Fibroblast of the aortic adventitia (primary cell): ENCODE measurements around the gene GLIPR2. TPM values are rescaled to one million over a fixed set of nuclear protein-coding genes. Genes with fewer than 3 reads are reported as not detected.

Experiments used
- DNase-seq: peaks from one replicate; pipeline ENCODE4 v3.0.0-alpha.2; 2010; ENCODE audit warnings: low read depth
- H3K4me3 ChIP-seq: 2 replicates; pipeline ENCODE4 v1.5.1; 2011; ENCODE audit warnings: low read depth, mild to moderate bottlenecking, control low read depth, low read length, moderate library complexity
- total RNA-seq: library from RNA; depleted of rRNA; stranded (reverse); fragments of >200 nt; gene quantifications from 2 replicates; pipeline ENCODE4 v1.2.3, GENCODE V29; 2012; ENCODE audit warnings: low replicate concordance
- TF ChIP-seq, protein P1 (sequence below): IDR thresholded peaks from 2 replicates; pipeline ENCODE4 v1.5.1; 2011; ENCODE audit warnings: mild to moderate bottlenecking, low read length, control low read depth, inconsistent platforms; ENCODE audit not compliant: insufficient read depth

GLIPR2 gene
- total RNA-seq, 1 donor = 36.6 TPM

DNA sequence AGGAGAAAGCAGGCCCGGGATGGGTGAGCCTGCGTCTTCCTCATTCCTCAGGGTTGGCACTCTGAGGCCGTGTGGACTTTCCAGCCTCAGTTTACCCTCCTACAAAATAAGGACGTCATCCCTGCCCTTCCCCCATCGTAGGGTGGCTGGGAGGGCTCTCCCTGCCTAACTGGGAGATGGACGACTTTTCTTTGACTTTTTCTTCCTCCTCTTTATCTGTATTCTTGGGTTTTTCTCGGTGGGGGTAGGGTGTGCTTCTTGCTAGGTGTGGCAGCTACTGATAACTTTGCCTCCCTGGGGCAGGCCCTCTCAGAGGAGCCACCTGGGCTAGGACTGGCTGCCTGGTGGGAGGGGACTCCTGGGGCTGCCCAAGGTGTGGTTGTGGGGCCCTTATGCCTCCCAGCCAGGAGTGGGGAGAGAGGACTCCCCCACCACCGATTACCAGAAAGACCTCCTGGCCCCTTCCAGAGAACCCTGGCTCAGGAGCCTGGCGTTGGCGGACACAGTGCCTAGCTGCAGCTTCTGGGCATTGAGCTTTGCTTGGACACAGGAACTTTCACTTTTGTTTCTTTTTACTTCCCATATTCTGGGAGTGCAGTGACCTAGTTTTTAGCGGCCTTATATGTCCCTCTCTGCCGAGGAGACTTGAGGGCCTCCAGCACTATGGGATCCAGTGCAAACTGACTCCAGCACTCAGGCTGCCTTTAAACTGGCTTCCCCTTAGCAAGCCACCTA lies 6.1 kb downstream of the GLIPR2 start:
- no peak for DNase-seq
- TF ChIP-seq, protein P1, sequence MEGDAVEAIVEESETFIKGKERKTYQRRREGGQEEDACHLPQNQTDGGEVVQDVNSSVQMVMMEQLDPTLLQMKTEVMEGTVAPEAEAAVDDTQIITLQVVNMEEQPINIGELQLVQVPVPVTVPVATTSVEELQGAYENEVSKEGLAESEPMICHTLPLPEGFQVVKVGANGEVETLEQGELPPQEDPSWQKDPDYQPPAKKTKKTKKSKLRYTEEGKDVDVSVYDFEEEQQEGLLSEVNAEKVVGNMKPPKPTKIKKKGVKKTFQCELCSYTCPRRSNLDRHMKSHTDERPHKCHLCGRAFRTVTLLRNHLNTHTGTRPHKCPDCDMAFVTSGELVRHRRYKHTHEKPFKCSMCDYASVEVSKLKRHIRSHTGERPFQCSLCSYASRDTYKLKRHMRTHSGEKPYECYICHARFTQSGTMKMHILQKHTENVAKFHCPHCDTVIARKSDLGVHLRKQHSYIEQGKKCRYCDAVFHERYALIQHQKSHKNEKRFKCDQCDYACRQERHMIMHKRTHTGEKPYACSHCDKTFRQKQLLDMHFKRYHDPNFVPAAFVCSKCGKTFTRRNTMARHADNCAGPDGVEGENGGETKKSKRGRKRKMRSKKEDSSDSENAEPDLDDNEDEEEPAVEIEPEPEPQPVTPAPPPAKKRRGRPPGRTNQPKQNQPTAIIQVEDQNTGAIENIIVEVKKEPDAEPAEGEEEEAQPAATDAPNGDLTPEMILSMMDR = no peak
- no peak overlapping the region for H3K4me3 ChIP-seq

DNA sequence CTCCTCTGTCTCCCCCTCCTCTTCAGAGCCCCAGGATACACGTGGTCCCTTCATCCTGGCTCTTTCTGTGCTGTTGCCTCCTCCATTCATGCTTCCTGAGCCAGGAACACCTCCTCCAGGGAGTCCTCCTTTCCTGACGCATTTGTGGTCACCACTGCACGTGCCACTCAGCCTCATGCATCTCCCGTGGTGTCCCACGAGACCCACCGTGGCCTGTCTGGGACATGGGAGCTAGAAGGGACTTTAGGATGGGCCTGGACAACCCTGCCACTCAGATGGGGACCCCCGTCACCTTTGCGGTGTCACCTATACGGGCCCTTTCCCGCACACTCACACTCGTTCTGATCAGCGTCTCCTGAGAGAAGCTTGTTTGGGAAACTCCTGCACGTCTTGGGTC lies 6.7 kb downstream of the GLIPR2 start:
- no peak overlapping the region for H3K4me3 ChIP-seq
- TF ChIP-seq, protein P1 = no peak
- no peak for DNase-seq

DNA sequence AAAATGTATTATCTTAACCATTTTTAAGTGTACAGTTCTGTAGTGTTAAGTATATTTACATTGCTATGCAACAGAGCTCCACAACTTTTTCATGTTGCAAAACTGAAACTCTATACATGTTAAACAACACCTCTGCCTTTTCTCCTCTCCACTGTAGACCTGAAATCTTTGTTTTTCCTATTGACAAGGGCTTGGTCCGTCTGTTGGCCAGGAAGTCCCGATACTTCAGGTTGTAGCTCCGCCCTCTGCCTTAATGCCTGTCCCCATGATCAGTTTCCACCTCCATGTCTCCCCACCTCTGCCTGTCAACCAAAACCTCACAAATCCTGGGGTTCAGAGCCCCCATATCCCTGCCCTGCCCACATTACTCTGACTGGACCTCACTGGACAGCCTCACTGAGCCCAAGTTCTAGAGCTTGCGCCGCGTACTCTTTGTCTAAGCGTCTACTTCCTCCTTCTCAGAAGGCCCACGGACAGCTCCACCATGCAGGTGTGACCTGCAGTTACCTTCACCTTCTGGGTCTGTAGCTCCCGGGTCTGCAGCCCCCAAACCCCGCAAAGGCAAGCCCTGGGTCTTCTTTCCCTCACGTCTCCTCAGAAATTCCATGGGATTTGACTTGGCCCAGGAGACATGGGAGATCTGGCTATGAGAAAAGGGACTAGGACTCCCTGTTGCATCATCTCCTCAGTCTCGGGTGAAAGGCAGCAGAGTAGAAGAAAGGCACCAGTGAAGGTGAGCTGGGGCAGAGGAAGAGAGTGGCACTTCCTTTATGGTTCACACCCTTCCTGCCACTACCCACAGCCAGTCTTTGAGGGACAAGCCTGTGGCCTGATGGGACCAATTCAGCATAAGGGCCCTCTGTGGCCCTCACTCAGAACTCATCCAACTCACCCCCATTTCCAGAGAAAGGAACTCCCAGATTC lies 8.0 kb downstream of the GLIPR2 start:
- H3K4me3 ChIP-seq = no peak overlapping the region
- DNase-seq = no peak
- TF ChIP-seq, protein P1 = no peak

DNA sequence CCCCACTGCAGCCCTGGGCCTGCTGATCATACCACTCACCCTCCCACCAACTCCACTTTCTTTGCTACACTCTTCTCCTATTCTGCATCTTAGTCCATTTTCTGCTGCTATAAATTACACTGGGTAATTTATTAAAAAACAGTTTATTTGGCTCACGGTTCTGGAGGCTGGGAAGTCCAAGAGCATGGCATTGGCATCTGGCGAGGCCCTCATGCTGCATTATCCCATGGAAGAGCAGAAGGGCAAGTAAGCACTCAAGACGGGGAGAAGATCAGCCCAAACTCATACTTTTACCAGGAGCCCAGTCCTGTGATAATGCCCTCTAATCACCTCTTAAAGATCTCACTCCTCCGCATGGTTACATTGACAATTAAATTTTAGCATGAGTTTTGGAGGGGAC lies 9.4 kb downstream of the GLIPR2 start:
- TF ChIP-seq, protein P1 = no peak
- H3K4me3 ChIP-seq = no peak overlapping the region
- DNase-seq = no peak

DNA sequence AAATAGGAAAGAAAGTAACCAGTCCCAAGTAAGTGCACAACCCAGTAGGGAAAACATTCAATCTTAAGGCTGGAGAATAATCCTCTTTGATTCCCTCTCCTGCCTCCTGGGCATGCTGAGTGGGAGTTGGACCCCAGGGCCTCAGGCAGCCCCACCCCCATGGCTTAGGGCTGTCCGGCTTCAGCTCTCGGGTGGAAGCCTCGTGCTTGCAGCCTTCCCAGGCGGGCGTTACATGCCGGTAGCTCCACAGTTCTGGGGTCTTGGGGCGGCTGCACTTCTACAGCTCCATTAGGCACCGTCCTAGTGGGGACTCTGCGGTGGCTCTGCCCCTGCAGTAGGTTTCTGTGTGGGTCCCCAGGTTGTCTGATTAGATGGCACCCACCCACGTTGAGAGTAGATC lies 10.1 kb downstream of the GLIPR2 start:
- no peak overlapping the region for H3K4me3 ChIP-seq
- DNase-seq = no peak
- TF ChIP-seq, protein P1 = no peak

DNA sequence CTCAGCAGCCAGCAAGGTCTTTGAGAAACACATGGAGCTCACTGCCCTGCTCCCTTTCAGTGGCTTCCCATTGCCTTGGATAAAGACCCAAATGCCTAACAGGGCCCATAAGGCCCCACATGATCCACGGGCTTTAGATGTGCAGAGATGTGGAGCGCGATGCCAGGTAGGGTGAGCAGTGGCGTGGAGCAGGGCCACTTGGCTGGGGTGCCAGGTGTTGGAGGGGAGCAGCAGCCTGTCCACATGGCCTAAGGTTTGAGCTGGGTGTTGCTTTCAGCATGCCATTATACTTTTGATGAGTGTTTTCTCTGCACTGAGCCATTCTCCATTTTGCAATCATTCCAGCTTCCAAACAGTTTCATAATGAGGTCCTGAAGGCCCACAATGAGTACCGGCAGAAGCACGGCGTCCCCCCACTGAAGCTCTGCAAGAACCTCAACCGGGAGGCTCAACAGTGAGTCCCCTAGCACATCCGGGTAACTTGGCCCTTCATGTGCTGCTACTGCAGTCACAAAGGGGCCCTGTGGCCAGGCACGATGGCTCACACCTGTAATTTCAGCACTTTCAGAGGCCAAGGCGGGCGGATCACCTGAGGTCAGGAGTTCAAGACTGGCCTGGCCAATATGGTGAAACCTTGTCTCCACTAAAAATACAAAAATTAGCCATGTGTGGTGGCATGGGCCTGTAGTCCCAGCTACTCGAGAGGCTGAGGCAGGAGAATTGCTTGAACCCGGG lies 11.1 kb downstream of the GLIPR2 start:
- TF ChIP-seq, protein P1 = no peak
- DNase-seq = no peak
- H3K4me3 ChIP-seq = no peak overlapping the region
